ENCODE results near the gene YY1.

GRCh38 chr14:100263141-100263540 lies 24.2 kb downstream of the YY1 start:
- TF ChIP-seq EZH2 (IDR thresholded peaks at IDR 0.05) (no peak), POLR2AphosphoS5 (IDR thresholded peaks at IDR 0.05; ENCODE audit: borderline replicate concordance, low read depth, low read length) (no peak)

Data from SK-N-MC (cell line).